Inferior parietal cortex (tissue), 1 donor: Measurements from ENCODE around the gene SORCS2.

ENCODE experiments used
- DNase-seq: peaks from one replicate; pipeline ENCODE4 v3.0.0-alpha.2; 2016; ENCODE audit errors: extremely low spot score

SORCS2 gene

DNA sequence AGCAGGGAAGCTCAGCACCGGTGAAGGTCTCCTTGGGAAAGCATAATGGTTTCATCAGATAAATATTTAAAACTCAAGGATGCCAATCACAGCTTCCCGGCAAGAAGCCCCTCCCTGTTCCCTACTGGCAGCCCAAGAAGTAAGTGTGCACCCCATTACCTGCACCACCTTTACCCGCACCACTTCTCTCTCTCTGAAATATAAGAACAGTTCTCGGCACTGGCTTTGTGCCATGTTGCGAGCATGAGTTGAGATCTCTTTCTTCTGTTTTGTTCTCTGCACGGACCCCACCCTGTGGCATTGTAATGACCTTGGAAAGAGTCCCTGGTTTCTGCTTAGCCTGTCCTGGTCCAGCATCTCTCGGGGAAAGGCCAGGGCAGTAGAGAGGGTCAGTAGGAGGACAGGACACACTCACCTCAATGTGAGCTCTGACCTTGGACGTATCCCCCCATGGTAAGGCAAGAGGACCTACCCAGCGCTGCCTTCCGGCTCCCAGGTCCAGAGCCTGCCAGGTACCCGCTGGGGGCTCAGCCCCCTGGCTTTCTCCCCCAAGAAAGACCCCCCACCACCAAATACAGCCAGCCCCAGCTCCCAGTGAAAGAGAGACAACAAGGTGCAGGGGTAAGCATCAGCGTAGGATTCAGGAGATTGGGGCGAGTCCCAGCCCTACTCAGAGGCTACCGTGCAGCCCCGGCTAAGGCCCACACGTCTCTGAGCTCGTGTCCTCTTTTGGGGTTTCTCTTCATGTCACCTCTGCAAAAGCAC, 161.7 kb downstream of the SORCS2 start:
- DNase-seq, result no peak

DNA sequence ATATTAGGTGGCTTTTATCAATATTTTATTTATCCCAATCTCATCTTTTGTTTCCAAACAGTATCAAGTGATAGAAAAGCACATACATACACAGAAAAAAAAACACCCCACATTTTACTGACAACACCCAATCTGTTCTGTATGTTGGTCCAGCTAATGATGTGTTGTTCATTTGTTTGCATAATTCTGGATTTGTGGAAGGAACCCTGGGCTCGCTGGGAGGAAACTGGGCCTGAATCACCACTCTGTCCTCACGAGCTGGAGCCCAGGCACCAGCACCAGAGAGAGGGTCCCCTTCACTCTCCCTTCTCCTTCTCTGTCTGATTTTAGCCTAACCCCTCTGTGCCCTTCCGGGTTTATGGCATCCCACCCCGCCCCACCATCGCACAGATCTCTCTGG, 162.6 kb downstream of the SORCS2 start:
- DNase-seq, result no peak

DNA sequence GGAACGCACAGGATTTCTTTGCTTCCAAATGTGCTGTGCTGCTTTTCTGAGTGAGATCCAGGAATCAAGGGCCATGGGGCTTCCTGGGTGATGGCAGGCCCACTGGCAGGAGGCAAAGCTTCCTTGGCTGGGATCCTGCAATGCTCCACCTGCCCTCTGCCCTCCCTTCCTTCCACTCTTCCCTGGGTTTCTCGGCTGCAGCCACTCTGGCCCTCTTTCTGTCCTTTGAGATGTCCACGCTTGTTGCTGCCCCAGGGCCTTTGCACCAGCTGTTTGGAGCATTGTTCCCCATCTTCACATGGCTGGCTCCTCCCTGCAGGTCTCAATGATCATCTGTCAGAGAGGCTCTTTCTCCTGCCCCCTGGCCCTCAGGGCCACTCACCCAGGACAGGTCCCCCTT, 163.5 kb downstream of the SORCS2 start:
- no peak for DNase-seq

DNA sequence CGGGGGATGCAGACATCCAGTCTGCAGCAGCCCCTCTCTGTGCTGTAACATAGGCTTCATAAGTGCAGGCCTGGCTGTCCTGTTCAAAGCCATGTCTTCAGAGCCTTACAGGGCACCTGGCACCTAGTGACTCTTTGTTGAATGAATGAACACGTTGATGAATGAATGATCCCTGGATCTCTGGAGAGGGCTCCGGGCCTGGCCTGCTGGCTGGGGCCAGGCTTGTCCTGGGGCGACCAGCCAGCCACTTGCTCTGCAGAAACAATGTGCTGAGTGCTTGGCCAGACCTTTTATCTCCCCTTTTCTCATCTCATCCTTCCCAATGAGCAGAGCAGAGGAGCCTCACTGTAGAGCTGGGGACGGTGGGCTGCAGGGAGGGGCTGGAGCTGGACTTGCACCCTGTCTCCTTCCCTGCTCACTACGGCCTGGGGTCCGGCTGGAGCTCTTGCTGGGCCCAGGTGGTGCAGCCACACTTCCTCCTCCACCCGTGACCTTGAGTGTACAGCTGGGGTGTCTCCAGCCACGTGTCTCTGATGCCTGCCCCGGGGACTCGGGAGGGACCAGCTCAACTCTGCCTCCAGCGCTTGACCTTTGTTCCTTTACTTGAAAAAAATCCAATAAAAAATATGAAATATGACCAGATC, 164.5 kb downstream of the SORCS2 start:
- DNase-seq, result no peak

DNA sequence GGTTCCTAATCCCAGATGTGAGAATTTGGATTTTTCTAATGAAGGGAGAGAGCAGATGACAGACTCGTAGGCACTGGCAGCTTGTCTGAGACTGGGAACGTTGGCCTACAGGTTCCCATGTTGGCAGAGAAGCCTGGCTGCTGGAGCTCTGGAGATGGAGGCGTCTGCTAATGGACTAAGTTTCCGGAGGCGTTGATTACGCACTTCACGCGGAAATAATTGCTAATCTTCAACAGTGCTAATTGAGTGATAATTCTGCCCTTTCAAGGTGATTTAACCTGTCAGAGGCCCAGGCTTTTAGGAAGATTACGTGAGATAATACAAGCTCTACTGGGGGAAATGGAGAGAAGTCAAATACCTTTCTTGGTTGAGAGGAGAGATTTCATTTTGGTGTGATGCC, 165.0 kb downstream of the SORCS2 start:
- DNase-seq, result no peak

DNA sequence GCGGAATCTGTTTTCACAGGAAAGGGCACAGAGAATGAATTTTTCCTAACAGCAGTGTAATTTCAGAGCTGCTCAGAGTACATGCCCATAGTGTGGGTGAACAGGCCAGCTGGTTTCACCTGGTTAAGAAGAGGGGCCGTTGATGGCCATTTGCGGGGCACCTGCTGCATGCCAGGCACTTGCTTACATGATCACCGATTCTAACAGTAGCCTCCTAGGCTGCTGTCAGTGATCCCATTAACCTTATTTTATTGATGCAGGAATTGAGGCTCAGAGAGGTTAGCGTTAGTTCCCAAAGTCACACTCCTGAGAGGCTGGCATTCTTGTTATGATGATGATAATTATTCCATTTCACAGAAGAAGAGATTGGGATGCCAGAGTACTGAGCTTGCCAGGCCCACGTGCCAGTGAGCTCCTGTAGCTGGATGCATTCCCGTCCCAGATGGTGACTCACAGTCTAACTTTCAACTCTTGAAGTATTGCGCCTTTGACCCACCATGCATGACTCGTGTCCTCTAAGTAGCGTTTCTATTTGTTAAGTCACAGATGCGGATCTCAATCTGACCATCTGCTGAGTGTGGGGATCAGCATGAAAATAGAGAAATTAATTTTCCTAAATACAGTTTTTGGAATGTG, 165.9 kb downstream of the SORCS2 start:
- DNase-seq, result no peak

DNA sequence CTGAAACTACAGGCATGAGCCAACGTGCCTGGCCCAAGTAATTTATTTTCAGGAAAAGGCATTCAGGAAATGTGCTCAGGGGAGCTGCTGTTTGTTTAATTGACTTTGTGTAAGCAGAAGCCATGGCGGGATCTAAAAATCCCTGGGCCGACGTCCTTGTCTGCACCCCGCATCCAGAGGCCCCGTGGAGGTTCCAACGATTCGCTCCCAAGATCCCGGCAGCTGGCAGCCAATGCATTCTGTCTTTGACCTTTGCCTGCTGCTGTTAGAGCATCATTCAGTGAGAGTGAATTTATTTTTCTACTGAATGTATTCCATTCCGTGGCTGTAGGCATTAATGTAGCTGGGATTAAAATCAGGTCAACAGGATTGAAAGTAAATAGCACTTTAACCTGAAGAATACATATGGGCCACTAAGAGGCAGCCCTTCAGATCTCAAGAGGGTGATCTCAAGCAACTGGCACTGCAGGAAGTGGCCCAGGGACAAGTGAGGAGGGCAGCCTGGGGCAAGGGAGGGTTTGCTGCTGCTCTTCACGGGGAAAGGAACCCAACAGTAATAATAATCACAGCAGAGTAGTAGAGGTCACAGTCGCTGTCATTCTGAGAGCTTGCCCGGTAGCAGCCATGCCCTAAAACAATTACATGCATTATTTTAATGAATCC, 167.2 kb downstream of the SORCS2 start:
- no peak for DNase-seq

DNA sequence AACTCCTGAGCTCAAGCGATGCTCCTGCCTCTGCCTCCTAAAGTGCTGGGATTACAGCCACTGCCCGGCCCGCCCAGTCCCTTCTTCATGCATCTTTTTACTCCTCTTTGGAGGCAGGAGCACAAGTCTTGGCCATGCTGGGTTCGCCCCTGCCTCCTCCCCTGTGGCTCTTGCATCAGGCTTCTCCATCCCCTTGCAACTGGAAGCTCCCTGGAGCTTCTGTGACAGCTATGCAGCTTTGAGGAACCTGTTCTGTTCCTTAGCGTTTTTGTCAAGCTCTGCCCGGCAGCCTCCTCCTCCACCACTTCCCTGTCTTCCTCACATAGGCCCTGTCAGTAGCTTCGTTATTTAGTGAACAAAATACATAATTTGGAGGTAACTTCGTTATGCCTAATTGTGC, 168.5 kb downstream of the SORCS2 start:
- no peak for DNase-seq

DNA sequence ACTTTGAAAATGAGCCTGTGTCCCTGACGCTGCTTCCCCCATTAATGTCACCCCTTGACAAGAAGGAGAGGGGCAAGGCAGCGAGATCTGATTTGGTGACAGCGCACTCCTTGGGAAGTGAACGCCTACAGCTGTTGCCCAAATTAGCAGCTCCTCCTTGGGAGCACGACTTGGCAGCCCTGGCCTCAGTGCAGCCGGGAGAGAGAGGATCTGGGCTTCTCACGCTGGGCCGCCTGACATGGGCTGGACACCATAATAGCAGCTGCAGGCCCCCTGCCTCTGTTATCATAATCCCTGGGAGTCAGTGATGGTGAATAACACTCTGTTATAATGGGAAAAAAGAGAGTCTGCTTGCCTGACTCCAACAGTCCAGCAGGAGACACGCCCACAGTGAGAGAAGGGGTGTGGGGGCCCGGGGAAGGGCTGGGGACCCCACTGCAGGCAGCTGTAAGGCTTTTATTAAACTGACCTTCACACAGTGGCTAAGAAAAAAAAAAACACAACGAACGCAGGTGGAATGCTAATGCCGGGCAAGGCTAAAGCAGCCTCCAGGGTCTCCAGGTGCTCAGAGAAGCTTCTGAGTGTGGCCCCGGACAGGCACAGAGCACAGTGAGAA, 169.1 kb downstream of the SORCS2 start:
- DNase-seq, result no peak

DNA sequence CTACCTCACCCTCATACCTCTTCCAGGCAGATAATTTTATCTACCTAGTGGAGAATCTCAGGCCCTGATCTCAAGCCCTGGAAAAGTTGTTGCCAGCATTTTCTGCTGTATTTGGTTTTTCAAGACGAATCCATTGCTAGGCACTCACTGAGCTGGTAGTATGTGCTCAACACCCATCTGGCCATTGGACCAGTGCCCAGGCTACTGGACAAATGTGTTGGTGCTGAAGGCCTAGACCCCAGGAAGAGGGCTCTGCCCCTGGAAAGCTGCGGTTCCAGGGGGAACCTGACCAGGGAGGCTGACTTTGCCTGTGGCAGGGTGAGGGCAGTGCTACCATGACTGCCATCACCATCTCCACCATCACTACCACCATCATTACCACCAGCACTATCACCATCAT, 170.0 kb downstream of the SORCS2 start:
- no peak for DNase-seq

DNA sequence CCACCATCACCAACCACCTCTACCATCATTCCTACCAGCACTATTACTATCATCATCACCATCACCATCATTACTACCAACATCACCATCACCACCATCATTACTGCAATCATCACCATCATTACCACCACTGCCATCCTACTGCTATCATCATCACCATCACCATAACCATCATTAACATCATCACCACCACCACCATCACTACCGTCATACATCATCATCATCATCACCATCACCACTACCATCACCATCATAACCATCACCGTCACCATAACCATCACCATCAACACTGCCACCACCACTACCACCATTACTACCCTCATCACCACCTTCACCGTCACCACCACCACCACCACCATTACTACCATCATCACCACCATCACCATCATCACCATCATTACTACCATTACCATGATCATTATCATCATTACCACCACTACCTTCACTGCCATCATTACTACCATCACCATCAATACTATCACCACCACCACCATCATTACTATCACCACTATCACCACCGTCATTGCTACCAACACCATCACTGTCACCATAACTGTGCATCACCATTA, 170.6 kb downstream of the SORCS2 start:
- DNase-seq, result no peak

DNA sequence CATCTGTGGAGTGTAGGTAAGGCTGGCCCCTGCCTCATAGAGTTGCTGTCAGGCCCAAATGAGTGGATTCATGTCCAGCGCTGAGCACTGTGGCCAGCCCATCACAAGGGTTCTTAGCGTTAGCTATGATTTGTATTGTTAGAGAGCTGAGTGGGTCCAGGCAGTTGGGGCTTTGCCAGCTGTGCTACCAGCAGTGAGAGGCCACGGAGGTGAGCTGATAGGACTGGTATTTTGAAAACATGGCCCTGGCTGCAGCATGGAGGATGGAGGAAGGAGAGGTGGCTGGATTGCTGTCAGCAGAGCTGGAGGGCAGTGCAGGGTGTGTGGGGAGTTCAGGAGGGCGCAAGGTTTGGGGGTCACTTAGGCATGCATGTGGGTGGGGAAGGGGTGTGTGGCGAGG, 172.6 kb downstream of the SORCS2 start:
- no peak for DNase-seq

DNA sequence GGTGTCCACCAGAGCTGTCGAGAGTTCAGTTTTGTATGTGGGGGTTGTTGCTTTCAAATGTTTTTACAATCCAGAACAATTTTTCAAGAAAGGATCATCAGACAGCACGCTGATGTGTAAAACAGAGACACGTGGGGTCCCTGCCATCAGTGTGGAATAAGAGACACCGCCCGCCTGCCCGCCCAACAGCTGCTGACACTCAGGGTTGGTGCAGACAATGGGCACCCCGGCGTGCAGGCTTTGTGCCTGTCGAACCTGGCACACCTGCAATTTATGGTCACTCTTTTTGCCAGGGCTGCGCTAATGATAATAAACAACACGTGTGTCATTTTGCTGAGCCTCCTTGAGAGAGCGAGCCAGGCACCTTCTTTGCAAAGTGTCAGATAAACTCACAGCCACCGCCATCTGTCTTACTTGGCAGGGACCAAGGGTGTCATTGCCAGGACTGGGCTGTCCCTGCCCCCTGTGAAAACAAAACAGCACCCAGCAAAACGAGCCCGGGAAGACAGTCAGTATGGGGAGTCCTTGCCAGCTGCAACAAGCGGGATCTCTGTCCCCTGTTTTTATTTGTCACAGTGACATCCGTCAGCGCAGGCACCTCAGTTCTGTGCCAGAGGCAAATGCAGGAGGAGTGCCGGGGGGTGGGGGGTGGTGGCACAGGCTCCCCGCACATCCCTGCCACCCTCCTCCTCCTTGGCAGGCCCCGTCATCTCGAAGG, 173.3 kb downstream of the SORCS2 start:
- peak; percentile 84 for DNase-seq

DNA sequence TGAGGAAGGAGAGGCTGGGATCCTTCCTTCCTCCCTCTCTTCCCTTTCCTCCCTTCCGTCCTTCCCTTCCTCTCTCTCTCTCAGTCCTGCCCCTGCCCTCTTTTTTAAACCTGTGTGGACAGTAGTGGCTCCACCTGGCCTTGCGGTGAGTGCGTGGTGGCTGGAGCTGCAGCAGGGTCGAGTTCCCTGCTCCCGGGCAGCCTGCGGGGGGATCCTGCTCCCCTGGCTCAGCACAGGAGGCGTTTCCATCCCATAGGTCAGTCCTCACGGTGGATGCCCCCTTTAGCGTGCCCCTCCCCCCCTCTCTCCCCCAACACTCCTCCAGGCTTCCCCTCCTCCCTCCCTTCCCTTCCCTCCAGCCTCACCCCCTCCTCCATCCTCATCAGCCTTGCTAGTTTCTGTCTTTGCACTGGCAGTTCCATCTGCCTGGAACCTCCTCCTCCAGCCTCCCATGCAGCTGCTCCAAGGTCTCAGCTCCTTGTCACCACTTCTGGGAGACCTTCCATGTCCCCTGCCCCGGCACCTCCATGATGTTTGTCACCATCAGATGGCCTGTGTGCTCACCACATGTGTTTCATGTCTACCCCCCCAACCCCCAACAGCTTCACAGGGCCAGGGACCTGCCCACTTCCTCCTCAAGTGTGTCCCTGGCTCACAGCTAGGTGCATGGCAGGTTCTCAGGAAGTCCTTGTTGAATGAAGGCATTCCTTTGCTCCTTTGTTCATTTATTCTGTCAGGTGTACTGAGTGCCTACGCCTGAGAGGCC, 174.0 kb downstream of the SORCS2 start:
- DNase-seq, result no peak

DNA sequence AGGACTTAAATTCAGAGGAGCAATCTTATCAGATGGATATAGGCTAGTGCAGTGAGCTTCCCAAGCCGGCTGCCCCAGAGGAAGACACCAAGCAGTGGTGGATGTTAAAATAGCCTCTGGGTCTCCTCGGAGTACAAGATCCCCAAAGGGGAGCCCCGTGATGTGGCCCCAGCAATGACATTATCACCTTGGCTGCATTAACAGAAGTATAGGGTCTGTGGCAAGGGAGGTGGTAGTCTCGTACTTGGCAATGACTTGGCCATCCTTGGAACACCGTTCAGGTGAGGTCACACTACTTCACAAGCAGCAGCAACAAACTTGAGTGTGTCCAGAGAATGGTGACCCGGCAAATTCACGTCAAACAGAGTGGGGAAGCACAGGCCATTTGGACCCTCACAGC, 174.6 kb downstream of the SORCS2 start:
- no peak for DNase-seq

DNA sequence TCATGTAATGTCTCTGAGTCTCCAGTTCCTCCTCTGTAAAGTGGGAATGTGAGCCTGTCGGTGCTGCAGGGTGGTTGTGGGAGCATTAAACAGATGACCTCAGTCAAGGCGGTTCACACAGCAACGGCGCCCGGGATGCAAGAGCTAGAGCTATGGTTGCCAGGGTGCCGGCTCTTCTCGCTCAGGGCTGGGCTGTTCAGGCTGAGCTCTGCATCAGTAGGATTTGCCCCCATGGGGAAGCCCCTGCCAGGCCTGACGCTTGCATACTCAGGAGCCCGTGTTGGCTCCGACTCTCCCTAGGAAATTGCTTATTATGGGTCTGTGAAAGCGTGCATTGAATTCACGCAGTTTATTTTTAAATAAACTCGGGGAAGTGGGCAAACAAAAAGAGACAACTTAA, 175.1 kb downstream of the SORCS2 start:
- DNase-seq, result no peak

DNA sequence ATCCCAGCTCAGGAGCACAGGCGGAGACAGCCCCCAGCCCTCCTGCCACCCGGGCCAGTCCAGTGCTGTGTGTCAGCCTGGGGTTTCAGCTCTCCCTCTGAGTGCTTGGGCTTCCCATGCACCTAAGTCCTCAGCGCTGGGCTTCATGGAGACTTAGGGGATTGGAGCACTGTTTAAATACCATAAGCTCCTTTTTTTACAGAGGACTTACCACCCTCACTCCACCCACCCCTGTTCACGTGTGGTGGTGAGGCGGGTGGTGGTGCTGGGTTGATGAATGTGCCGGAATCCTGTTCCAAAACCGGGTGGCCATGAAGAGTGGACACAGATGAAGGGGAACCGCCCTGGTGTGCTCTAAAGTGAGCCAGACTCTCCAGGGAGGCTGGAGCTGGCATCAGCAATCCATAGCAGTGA, 175.5 kb downstream of the SORCS2 start:
- no peak for DNase-seq

DNA sequence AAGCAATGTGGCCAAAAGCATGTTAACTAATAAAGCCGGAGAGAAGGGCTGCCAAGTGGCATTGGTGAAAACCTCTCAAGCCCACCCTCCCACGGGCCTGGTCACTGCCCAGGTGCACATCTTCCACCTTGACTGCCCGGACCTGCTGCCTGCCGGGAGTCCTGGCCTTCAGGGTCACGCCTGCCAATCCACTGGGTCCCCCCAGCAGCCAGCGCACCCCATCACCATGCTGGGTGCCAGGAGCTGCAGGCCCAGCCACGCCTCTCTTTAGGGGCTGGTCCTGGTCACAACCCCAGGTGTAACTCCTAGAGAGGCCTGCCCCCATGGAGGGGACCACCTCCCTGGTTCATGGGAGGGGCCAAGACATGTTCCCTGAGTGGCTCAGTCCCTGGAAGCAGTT, 176.0 kb downstream of the SORCS2 start:
- no peak for DNase-seq

DNA sequence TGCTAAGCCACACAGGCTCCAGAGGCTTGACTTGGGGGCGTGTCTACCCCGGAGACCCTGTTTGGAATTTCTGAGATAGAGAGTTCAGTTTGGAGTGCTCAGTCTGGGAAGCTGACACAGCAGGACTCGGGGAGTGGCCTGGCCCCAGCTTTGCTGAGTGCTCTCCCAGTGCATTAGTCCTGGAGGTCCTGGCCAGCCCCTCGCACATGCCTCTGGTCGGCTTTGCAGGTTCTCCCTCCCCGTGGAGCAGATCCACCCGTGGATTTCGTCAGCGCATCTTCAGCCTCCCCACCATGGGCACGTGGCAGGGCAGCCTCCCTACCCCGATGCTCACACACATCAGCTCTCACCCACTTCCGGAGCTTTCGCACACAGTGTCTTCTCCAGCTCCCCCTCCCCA, 177.2 kb downstream of the SORCS2 start:
- DNase-seq, result no peak

DNA sequence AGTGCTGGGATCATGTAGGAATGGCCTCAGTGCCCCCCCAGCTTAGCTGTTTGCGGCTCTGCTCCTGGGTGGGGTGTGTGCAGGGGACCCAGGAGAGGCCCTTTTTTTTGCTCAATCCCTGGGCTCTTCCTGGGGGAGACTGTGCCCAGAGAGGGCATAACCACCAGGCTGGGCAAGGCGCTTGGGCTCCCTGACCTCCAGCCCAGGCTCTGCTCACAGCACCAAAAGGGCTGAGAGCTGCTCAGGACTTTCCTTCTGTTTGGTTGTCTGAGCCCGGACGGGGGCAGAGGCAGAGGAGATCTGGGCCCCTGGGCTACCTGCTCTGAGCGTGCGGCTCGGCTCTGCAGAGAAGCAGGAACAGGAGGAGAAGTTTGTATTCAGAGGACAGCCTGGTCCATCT, 177.7 kb downstream of the SORCS2 start:
- DNase-seq, result no peak
